A549 treated with RU486 at 1 μM for 4 hours (cell line): ENCODE measurements around the gene PPP1R17. TPM values are rescaled to one million over a fixed set of nuclear protein-coding genes. Genes with fewer than 3 reads are reported as not detected.

ENCODE experiments used
- total RNA-seq: library from RNA; stranded (reverse); fragments of 200-300 nt; extraction: Qiagen RNA extraction; gene quantifications from 5 replicates; pipeline ENCODE4 v1.2.3, GENCODE V29; 2022; ENCODE audit warnings: low read depth

Gene PPP1R17
- not detected in 5 replicates for total RNA-seq

DNA sequence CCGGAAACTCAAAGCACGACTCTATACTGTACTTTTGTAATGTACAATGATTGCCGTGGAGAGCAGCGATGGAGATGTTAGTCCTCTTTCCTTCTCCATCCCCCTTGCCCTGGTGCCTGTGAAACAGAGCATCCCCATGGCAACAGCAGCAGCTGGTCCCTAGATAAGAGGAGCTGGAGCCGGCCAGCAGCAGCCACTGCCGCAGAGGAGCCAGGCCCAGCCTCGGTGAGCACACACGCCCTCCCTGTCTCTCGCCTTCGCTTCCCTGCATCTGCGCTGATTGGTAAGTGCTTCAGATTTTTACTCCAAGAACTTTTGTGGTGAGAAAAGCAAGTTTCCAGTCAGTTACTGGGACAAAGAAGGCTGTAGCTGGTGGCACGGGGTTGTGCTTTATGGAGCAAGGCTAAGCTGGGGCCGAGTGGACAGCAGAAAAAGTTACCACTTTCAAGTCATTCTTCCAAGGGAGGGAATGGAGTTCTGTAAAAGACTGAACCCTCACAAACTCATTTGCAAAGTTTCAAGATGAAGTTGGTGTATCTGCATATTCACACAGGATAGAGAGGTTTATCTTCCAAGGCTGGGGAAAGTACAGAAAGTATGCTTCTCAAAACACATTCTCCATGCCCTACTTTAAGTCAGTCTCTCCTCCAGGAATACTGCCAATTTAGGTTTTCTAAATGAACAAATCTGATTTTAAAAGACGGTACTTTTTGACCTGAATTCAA lies at the start of gene PPP1R17:
Gene PPP1R17, plus strand, starts transcription at position 192 of the 725 bp plus-strand sequence. CDS start 5,227 bp downstream, outside the sequence.

Other genes with a start within 250 kb of the PPP1R17 start
- not detected in 5 replicates for gene ITPRID1, start 173.1 kb upstream of the PPP1R17 start, total RNA-seq